HepG2 (cell line): Measurements from ENCODE around the gene HOXA4. TPM values are rescaled to one million over a fixed set of nuclear protein-coding genes. Genes with fewer than 3 reads are reported as not detected.
A peak's percentile ranks its signal among the peaks of the same experiment; 100 is the strongest.

Experiments used
- AGO1 ChIP-seq: fragments of 200-400 bp; formaldehyde crosslinking; IDR thresholded peaks from 2 replicates; pipeline ENCODE4 v1.6.1; 2017; ENCODE audit warnings: mild to moderate bottlenecking, low read depth, low read length, moderate library complexity; ENCODE audit not compliant: poor library complexity, severe bottlenecking
- BORCS8-MEF2B ChIP-seq: sonication (generic); formaldehyde crosslinking; IDR thresholded peaks from 2 replicates; pipeline ENCODE4 v1.8.0; 2022; ENCODE audit warnings: mild to moderate bottlenecking, missing genetic modification reagents
- CREM ChIP-seq, 2 experiments: sonication (generic) in 1 of 2; formaldehyde crosslinking in 1 of 2; IDR thresholded peaks; 2 replicates each; pipeline versions ENCODE4 v1.4.0 to v1.6.1; 2016 to 2020; ENCODE audit warnings: antibody characterized with exemption in 1 of 2, mild to moderate bottlenecking in 1 of 2, missing genetic modification reagents in 1 of 2
- DNMT3B ChIP-seq: conservative IDR thresholded peaks from 2 replicates; pipeline ENCODE4 v1.6.1; 2016; ENCODE audit warnings: missing biosample characterization, control low read depth
- GPBP1L1 ChIP-seq: sonication (generic); formaldehyde crosslinking; IDR thresholded peaks from 2 replicates; pipeline ENCODE4 v1.5.0; 2020; ENCODE audit warnings: mild to moderate bottlenecking, missing genetic modification reagents
- HMGXB4 ChIP-seq, 2 experiments: sonication (generic) in 1 of 2; formaldehyde crosslinking in 1 of 2; IDR thresholded peaks; 2 replicates each; pipeline versions ENCODE4 v1.4.0 to v1.6.1; 2018 to 2020; ENCODE audit warnings: missing genetic modification reagents in 2 of 2, borderline replicate concordance in 1 of 2, low read depth in 1 of 2, mild to moderate bottlenecking in 1 of 2, missing biosample characterization in 1 of 2
- HNF4A ChIP-seq: sonication (generic); formaldehyde crosslinking; IDR thresholded peaks from 2 replicates; pipeline ENCODE4 v1.4.0; 2020; ENCODE audit warnings: missing genetic modification reagents
- IRF2 ChIP-seq: IDR thresholded peaks from 2 replicates; pipeline ENCODE4 v1.6.1; 2018; ENCODE audit warnings: missing genetic modification reagents, missing compliant biosample characterization
- JUN ChIP-seq: sonication (generic); formaldehyde crosslinking; IDR thresholded peaks from 2 replicates; pipeline ENCODE4 v1.4.0; 2020; ENCODE audit warnings: mild to moderate bottlenecking, missing genetic modification reagents
- MED1 ChIP-seq: sonication (generic); formaldehyde crosslinking; IDR thresholded peaks from 2 replicates; pipeline ENCODE4 v1.4.0; 2020; ENCODE audit warnings: missing genetic modification reagents
- NKX3-1 ChIP-seq: sonication (generic); formaldehyde crosslinking; IDR thresholded peaks from 2 replicates; pipeline ENCODE4 v1.5.0; 2020; ENCODE audit warnings: missing genetic modification reagents
- SAP130 ChIP-seq: IDR thresholded peaks from 2 replicates; pipeline ENCODE4 v1.6.1; 2016; ENCODE audit warnings: low read depth
- TCF7 ChIP-seq: sonication (generic); IDR thresholded peaks from 2 replicates; pipeline ENCODE4 v1.6.1; 2016; ENCODE audit warnings: antibody characterized with exemption, low read depth
- YEATS2 ChIP-seq: sonication (generic); formaldehyde crosslinking; IDR thresholded peaks from 2 replicates; pipeline ENCODE4 v1.4.0; 2020; ENCODE audit warnings: missing genetic modification reagents, borderline replicate concordance
- ZMYM4 ChIP-seq: sonication (generic); formaldehyde crosslinking; IDR thresholded peaks from 2 replicates; pipeline ENCODE4 v1.8.1; 2023; ENCODE audit warnings: mild to moderate bottlenecking, missing genetic modification reagents
- ZNF160 ChIP-seq: sonication (generic); formaldehyde crosslinking; IDR thresholded peaks from 2 replicates; pipeline ENCODE4 v1.8.0; 2022; ENCODE audit warnings: mild to moderate bottlenecking, inconsistent platforms, missing genetic modification reagents
- ZNF574 ChIP-seq: sonication (generic); formaldehyde crosslinking; IDR thresholded peaks from 2 replicates; pipeline ENCODE4 v1.4.0; 2020; ENCODE audit warnings: missing genetic modification reagents
- ZNF792 ChIP-seq: IDR thresholded peaks from 2 replicates; pipeline ENCODE4 v1.6.1; 2016
- ZNF816 ChIP-seq: sonication (generic); formaldehyde crosslinking; IDR thresholded peaks from 2 replicates; pipeline ENCODE4 v1.8.0; 2022; ENCODE audit warnings: missing genetic modification reagents, mild to moderate bottlenecking, borderline replicate concordance
- polyA plus RNA-seq, 8 experiments: library from polyadenylated mRNA; depleted of rRNA in 3 of 8; stranded (reverse) in 7 of 8; unstranded in 1 of 8; fragments of >200 nt; fragmentation: Illumina TruSeq in 4 of 8; extraction: Trizol in 4 of 8; gene quantifications; 2 replicates each; pipeline versions ENCODE4 v1.2.1 to v1.2.3, GENCODE V29; 2011 to 2016; ENCODE audit warnings: low read depth in 4 of 8, missing spikeins in 1 of 8, mixed read lengths in 1 of 8; ENCODE audit not compliant: insufficient read depth in 1 of 8
- total RNA-seq, 5 experiments: library from RNA; depleted of rRNA; stranded (reverse); fragments of >200 nt; fragmentation: Illumina TruSeq; extraction: Trizol; gene quantifications; 2 replicates each; pipeline ENCODE4 v1.2.3, GENCODE V29; 2016; ENCODE audit warnings: low read depth in 1 of 5
- TF ChIP-seq, protein P1 (sequence below): sonication (generic); formaldehyde crosslinking; IDR thresholded peaks from 2 replicates; pipeline ENCODE4 v1.5.0; 2020; ENCODE audit warnings: mild to moderate bottlenecking, missing genetic modification reagents

HOXA4 gene
- total and polyA plus RNA-seq, 2 of the 13 experiments (the other 11 are each of a cell fraction or from before 2014, with no cell fraction given): 2.4 to 5.4 TPM

DNA sequence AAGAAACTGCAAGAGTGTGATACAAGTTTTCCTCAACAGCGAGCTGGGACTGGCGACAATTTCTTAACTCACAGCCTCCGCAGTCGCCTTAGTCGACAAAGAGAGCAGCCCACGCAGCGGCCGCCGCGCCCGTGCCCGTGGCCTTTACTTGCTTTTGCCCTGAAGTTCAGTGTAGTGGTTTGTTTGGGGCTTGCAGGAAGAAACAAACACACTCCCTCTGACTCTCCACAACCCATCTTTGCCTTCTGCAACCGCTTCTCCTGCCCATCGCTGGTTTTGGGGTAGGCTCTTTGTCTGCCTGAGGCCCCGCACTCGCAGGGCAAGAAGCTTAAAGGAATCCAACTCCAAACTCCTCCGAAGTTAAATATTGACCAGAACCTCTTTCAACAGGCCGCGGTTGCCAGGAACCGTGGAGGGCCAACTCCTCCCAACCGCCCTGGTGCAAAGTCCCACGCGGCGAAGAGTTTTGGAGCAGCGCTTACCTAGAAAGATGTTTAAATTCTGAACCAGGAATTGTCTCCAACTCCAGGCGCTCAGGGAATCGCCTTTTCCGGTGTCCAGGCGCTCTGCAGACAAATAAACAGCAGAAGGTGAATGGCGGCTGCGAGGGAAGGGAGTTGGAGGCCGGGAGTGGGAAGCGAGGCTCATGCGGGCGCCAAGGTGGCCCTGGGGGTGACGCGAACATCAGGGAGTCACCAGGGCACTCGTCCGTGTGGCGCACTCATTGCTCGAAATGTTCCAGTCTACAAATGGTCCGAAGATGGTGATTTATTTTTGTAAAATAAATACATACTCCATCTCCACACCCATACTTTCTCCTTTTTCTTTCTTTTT is 8.3 kb downstream of the HOXA4 start (continued):
- TF ChIP-seq HMGXB4 (CRISPR knock-in tag; IDR thresholded peaks at IDR 0.05; ENCODE audit: borderline replicate concordance in 1 of 2, low read depth in 1 of 2) (peak; percentile 13 to 69; a peak in 2 of 4 replicates), NKX3-1 (peak; percentile 19; the same call in 1 of the 2 replicates), AGO1 (no peak), ZNF792 (CRISPR knock-in tag) (0 out of 2 replicates have a peak, but pooled peaks have one; percentile 64), TCF7 (peak; percentile 92), GPBP1L1 (no peak), ZNF574 (CRISPR knock-in tag) (peak; percentile 75), ZMYM4 (CRISPR knock-in tag) (peak; percentile 13; the same call in 1 of the 2 replicates), MED1 (peak; percentile 68), HNF4A (CRISPR knock-in tag) (peak; percentile 92), ZNF160 (CRISPR knock-in tag) (0 out of 2 replicates have a peak, but pooled peaks have one; percentile 51), ZNF816 (CRISPR knock-in tag) (peak; percentile 18; the same call in 1 of the 2 replicates), BORCS8-MEF2B (peak; percentile 55; the same call in 1 of the 2 replicates), CREM (IDR thresholded peaks at IDR 0.05) (peak; percentile 73), CREM (CRISPR knock-in tag; IDR thresholded peaks at IDR 0.05) (no peak), JUN (CRISPR knock-in tag) (0 out of 2 replicates have a peak, but pooled peaks have one; percentile 10), YEATS2 (CRISPR knock-in tag) (peak; percentile 23; the same call in 1 of the 2 replicates), DNMT3B (CRISPR knock-in tag) (0 out of 2 replicates have a peak, but pooled peaks have one; percentile 51), SAP130 (peak; percentile 89), IRF2 (CRISPR knock-in tag) (no peak)
- TF ChIP-seq, protein P1, sequence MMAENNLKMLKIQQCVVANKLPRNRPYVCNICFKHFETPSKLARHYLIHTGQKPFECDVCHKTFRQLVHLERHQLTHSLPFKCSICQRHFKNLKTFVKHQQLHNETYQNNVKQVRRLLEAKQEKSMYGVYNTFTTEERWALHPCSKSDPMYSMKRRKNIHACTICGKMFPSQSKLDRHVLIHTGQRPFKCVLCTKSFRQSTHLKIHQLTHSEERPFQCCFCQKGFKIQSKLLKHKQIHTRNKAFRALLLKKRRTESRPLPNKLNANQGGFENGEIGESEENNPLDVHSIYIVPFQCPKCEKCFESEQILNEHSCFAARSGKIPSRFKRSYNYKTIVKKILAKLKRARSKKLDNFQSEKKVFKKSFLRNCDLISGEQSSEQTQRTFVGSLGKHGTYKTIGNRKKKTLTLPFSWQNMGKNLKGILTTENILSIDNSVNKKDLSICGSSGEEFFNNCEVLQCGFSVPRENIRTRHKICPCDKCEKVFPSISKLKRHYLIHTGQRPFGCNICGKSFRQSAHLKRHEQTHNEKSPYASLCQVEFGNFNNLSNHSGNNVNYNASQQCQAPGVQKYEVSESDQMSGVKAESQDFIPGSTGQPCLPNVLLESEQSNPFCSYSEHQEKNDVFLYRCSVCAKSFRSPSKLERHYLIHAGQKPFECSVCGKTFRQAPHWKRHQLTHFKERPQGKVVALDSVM (CRISPR knock-in tag): 0 out of 2 replicates have a peak, but pooled peaks have one; percentile 14
